ENCODE measurements around the gene RAD51B. TPM values are rescaled to one million over a fixed set of nuclear protein-coding genes. Genes with fewer than 3 reads are reported as not detected.

Gene RAD51B
- total RNA-seq, 1 experiment from 2014 or later = 16.7 TPM

GRCh38 chr14:67852926-67853604 is 33.5 kb downstream of the RAD51B start:
- no peak overlapping the region for H2BK12ac ChIP-seq (ENCODE audit: insufficient read length, low read depth, low read length)
- DNase-seq = no peak
- H3K36me3 Mint-ChIP-seq (ENCODE audit: insufficient read depth in 1 of 3, low read depth in 3 of 3) = peaks cover 0 to 5% (median 2%) of the 10 kb centered on the region in 3 experiments; a peak in 2 of 7 replicates
- no peaks in the 10 kb centered on the region; a peak in 1 of 4 replicates for H3K4me1 Mint-ChIP-seq
- no peak for TF ChIP-seq CTCF (conservative IDR thresholded peaks at IDR 0.05)
- no peaks in the 10 kb centered on the region for H3K23me2 ChIP-seq (ENCODE audit: insufficient read length, low read depth, low read length, poor library complexity, severe bottlenecking)
- no peak overlapping the region for H4K91ac ChIP-seq (ENCODE audit: insufficient read length, low read depth, low read length)
- H3K9ac ChIP-seq (ENCODE audit: extremely low read depth, insufficient read length, low read length) = no peak overlapping the region
- no peak overlapping the region for H2BK120ac ChIP-seq (ENCODE audit: low read depth, low read length, poor library complexity, severe bottlenecking)
- no peak overlapping the region for H3K27ac ChIP-seq (ENCODE audit: insufficient read length, low read depth, low read length)
- H3T11ph ChIP-seq (ENCODE audit: low read length) = no peak overlapping the region
- no peaks in the 10 kb centered on the region for H3K79me2 ChIP-seq (ENCODE audit: insufficient read depth, low read length)
- no peak overlapping the region for H3K56ac ChIP-seq (ENCODE audit: insufficient read length, low read depth, low read length)
- H2AFZ ChIP-seq (ENCODE audit: low read length) = no peak overlapping the region
- no peak overlapping the region for H3K4me2 ChIP-seq (ENCODE audit: insufficient read depth, insufficient read length, low read length)
- no peaks in the 10 kb centered on the region for H3K27me3 ChIP-seq (ENCODE audit: insufficient read depth, low read length)
- H3K27ac Mint-ChIP-seq = no peak overlapping the region
- no peak overlapping the region for H2BK5ac ChIP-seq (ENCODE audit: insufficient read length, low read length)
- H2BK20ac ChIP-seq (ENCODE audit: low read depth, low read length, poor library complexity, severe bottlenecking) = no peak overlapping the region
- H2BK15ac ChIP-seq (ENCODE audit: low read depth, low read length) = no peak overlapping the region
- no peaks in the 10 kb centered on the region for H3K27me3 Mint-ChIP-seq (ENCODE audit: low read depth)
- H4K20me1 ChIP-seq (ENCODE audit: control insufficient read depth, insufficient read depth, insufficient read length) = no peaks in the 10 kb centered on the region
- H3K9me3 ChIP-seq (ENCODE audit: control insufficient read depth, low read depth, low read length) = no peaks in the 10 kb centered on the region
- no peak overlapping the region for H3K23ac ChIP-seq (ENCODE audit: insufficient read length, low read depth, low read length)
- no peak overlapping the region for H3K4me3 Mint-ChIP-seq
- no peak overlapping the region for H4K5ac ChIP-seq (ENCODE audit: insufficient read length, low read depth, low read length)
- H3K14ac ChIP-seq (ENCODE audit: insufficient read depth, low read length) = no peak overlapping the region
- H2AK5ac ChIP-seq (ENCODE audit: insufficient read length, low read length) = no peak overlapping the region
- no peak overlapping the region for H4K8ac ChIP-seq (replicated peaks; ENCODE audit: insufficient read length, low read depth, low read length)
- no peaks in the 10 kb centered on the region for H3K79me1 ChIP-seq (ENCODE audit: insufficient read depth, low read depth, low read length, poor library complexity, severe bottlenecking)
- H3K9me3 Mint-ChIP-seq = peaks cover 4 to 5% of the 10 kb centered on the region in 2 experiments; a peak in 4 of 5 replicates
- no peak overlapping the region for H3K18ac ChIP-seq (ENCODE audit: insufficient read length, low read depth, low read length)
- no peaks in the 10 kb centered on the region for H3K4me1 ChIP-seq (ENCODE audit: insufficient read depth, low read length)
- no peak overlapping the region for H3K4ac ChIP-seq (ENCODE audit: low read depth, low read length)
